ENCODE results near the gene SAMD4A.
"Not testable (repeated sequence)": the region's sequence is repeated elsewhere in the genome, so short reads cannot be mapped to it uniquely, and the experiment has no call there.

DNA sequence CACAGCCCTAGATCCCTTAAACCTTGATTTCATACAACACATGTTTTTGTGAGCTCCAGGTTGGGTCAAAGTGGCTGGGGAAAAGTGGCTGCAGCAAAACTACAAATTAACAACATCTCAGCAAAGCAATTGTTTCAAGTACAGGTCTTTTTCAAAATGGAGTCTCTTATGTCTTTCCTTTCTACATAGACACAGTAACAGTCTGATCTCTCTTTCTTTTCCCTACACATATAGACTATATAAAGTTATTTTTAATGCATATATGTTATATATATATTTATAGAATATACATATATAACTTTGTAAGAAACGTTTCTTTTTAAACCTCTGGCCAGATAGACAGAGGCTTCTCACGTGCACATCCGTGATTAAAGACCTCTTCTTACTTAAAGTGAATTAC is 186.5 kb downstream of the SAMD4A start:
- not testable (repeated sequence) for TF ChIP-seq CTCF (conservative IDR thresholded peaks at IDR 0.05); ZFX (IDR thresholded peaks at IDR 0.05)

All from C4-2B (cell line).